Upper lobe of left lung (tissue), 4 donors: Measurements from ENCODE around the gene NR2E3.

ENCODE experiments used
- CTCF ChIP-seq, 6 experiments: fragments of 450-650 bp in 4 of 6; fragments of 200-600 bp in 2 of 6; sonication (generic) in 2 of 6; IDR thresholded peaks; one replicate each; pipeline ENCODE4 v1.5.1; 2016 to 2019; ENCODE audit warnings: antibody characterized with exemption in 6 of 6
- POLR2A ChIP-seq, 4 donors: fragments of 450-650 bp; IDR thresholded peaks; one replicate each; pipeline ENCODE4 v1.5.1; 2016 to 2017; ENCODE audit warnings: antibody characterized with exemption in 4 of 4, mild to moderate bottlenecking in 2 of 4

GRCh38 chr15:71768184-71768583, 42.2 kb upstream of the NR2E3 start:
- TF ChIP-seq CTCF (IDR thresholded peaks at IDR 0.05), result no peak
- TF ChIP-seq POLR2A (IDR thresholded peaks at IDR 0.05), result no peak
